Heart right ventricle (tissue), 16 donors: Measurements from ENCODE around the gene CALY. TPM values are rescaled to one million over a fixed set of nuclear protein-coding genes. Genes with fewer than 3 reads are reported as not detected.
"Not testable (repeated sequence)": the region's sequence is repeated elsewhere in the genome, so short reads cannot be mapped to it uniquely, and the experiment has no call there.

ENCODE experiments used
- ATAC-seq, 8 donors: fragments of 200-7000 bp; cut with Tn5 transposase; one replicate each; pipeline ENCODE4 v1.9.1; 2020; ENCODE audit warnings: mild to moderate bottlenecking in 8 of 8, moderate library complexity in 8 of 8, moderate number of reproducible peaks in 1 of 8
- DNase-seq, 2 donors: peaks; one replicate each; pipeline ENCODE4 v3.0.0-alpha.2; 2020
- H3K27ac ChIP-seq, 10 donors: fragments of 200-600 bp; sonication (generic) in 2 of 10; one replicate each; pipeline versions ENCODE4 v1.5.0 to v1.8.0; 2020 to 2022; ENCODE audit warnings: mild to moderate bottlenecking in 3 of 10
- H3K27me3 ChIP-seq, 7 donors: fragments of 200-600 bp; one replicate each; pipeline ENCODE4 v1.8.0; 2021 to 2022; ENCODE audit warnings: mild to moderate bottlenecking in 2 of 7
- H3K36me3 ChIP-seq, 9 donors: fragments of 200-600 bp; sonication (generic) in 1 of 9; one replicate each; pipeline versions ENCODE4 v1.5.0 to v1.8.0; 2020 to 2022; ENCODE audit warnings: mild to moderate bottlenecking in 2 of 9
- H3K4me1 ChIP-seq, 9 donors: fragments of 200-600 bp; sonication (generic) in 1 of 9; one replicate each; pipeline versions ENCODE4 v1.5.0 to v1.8.0; 2020 to 2022; ENCODE audit warnings: mild to moderate bottlenecking in 4 of 9
- H3K4me3 ChIP-seq, 10 donors: fragments of 200-600 bp; sonication (generic) in 2 of 10; one replicate each; pipeline versions ENCODE4 v1.5.0 to v1.8.0; 2020 to 2022; ENCODE audit warnings: mild to moderate bottlenecking in 7 of 10, moderate library complexity in 2 of 10
- H3K9me3 ChIP-seq, 11 donors: fragments of 200-600 bp in 10 of 11; sonication (generic) in 2 of 11; one replicate each; pipeline versions ENCODE4 v1.5.0 to v1.8.0; 2013 to 2022; ENCODE audit warnings: mild to moderate bottlenecking in 2 of 11, control low read depth in 1 of 11, moderate library complexity in 1 of 11
- WGBS, 2 donors: extraction: QIAGEN DNeasy Blood & Tissue Kit; methylation state at CpG; one replicate each; pipeline ENCODE4 v1.1.7; 2013; ENCODE audit warnings: inconsistent platforms in 1 of 2; 5-methylcytosine and 5-hydroxymethylcytosine counted together
- intact Hi-C, 10 donors: fragments of 100-400 bp; cut with DNase I; formaldehyde crosslinking; loops; one replicate each; pipeline versions ENCODE4 v1.11.1 to v1.14.2; 2022
- polyA plus RNA-seq, 2 donors: library from polyadenylated mRNA; stranded (reverse); fragments of 200-250 nt; gene quantifications; one replicate each; pipeline ENCODE4 v1.2.3, GENCODE V29; 2013
- total RNA-seq, 10 donors: library from RNA; stranded (reverse); fragmentation: NEBNext Ultra II Directional in 3 of 10; extraction: Animal tissue kit (Norgen Biotek cat#: 25700) in 3 of 10; gene quantifications; one replicate each; pipeline versions ENCODE4 v1.2.1 to v1.2.4, GENCODE V29; 2021 to 2023
- TF ChIP-seq, protein P1 (sequence below), 9 donors: fragments of 200-600 bp; sonication (generic) in 2 of 9; IDR thresholded peaks; one replicate each; pipeline versions ENCODE4 v1.5.0 to v1.8.0; 2021 to 2022; ENCODE audit warnings: antibody characterized with exemption in 9 of 9, mild to moderate bottlenecking in 5 of 9, moderate library complexity in 1 of 9
- donor health status: Arrhythmogenic right ventricular cardiomyopathy.
- donor health status: ischemic (EF 13 %, LVEDD 7.1; RV severe dilation, severe dysfunction).
- donor health status: healthy with polysubstance abuse.
- donor health status: DM: no; HTN: yes; CAD: no.
- donor health status: DM: no; HTN: no; CAD: no.
- donor health status: ischemic (EF 25% LVEDD 6.9; RV normal size, moderate dysfunction).
- donor health status: ischemic (EF 25% LVEDD 5.7; RV mildly dilated, moderate dysfunction).
- donor health status: healthy.
- donor health status: DM: yes; HTN: yes; CAD: no.
- donor health status: Ischemic cardiomyopathy.
- donor health status: ischemic (EF 35%, LVEDD 5.7; RV mildly dilated, moderate dysfunction).
- donor health status: nonischemic (EF 11% LVEDD 7.7; RV severe dilation, severe dysfunction).
- donor health status: DM: yes; HTN: yes; CAD: no.
- donor health status: PGD.
- donor health status: ischemic (EF 29% LVEDD 5.4; RV normal size, mild dysfunction).
- donor health status: nonischemic (EF 23%, LVEDD 6.1; RV moderate dilation, normal function).

The CALY gene
- total and polyA plus RNA-seq, 12 donors = 0.09 to 0.77 TPM; not detected in 10

DNA sequence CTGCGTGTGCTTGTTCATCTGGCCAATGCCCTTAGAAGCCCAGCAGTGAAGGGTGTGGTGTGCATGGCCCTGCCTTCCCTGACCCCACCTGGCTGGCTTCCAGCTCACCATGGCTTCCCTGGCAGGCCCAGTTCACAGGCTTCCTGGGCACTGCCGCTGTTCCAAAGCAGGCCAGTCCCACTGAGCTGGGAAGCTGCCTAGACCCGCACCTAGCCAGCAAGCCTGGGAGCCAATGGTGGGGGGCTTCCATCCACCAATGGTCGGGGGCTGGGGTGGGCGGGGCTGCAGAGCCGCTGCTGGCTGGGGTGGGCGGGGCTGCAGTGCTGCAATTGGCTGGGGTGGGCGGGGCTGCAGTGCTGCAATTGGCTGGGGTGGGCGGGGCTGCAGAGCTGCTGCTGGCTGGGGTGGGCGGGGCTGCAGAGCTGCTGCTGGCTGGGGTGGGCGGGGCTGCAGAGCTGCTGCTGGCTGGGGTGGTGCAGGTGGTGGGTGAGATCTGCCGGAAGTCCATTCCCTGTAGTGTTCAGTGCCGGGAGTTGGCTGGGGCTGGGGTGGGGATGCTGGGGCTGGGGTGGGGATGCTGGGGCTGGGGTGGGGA lies 12.4 kb downstream of the CALY start:
- DNase-seq (peak; percentile 44 to 61), ATAC-seq (peak; percentile 45 to 77 (median 62))
- H3K4me1 ChIP-seq = peaks cover 5 to 16% (median 13%) of the 10 kb centered on the region in 9 donors
- H3K4me3 ChIP-seq = peak overlapping the region in 1 of 10 donors; percentile 25
- TF ChIP-seq, protein P1, sequence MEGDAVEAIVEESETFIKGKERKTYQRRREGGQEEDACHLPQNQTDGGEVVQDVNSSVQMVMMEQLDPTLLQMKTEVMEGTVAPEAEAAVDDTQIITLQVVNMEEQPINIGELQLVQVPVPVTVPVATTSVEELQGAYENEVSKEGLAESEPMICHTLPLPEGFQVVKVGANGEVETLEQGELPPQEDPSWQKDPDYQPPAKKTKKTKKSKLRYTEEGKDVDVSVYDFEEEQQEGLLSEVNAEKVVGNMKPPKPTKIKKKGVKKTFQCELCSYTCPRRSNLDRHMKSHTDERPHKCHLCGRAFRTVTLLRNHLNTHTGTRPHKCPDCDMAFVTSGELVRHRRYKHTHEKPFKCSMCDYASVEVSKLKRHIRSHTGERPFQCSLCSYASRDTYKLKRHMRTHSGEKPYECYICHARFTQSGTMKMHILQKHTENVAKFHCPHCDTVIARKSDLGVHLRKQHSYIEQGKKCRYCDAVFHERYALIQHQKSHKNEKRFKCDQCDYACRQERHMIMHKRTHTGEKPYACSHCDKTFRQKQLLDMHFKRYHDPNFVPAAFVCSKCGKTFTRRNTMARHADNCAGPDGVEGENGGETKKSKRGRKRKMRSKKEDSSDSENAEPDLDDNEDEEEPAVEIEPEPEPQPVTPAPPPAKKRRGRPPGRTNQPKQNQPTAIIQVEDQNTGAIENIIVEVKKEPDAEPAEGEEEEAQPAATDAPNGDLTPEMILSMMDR (IDR thresholded peaks at IDR 0.05) = no peak
- no peak overlapping the region for H3K27ac ChIP-seq
- H3K27me3 ChIP-seq = peaks cover 25 to 66% (median 55%) of the 10 kb centered on the region in 7 donors
- no peaks in the 10 kb centered on the region for H3K36me3 ChIP-seq
- intact Hi-C loops = loop anchor here in 6 of 10 donors (10.0 kb wide), 2 partner anchors 191 to 201 kb away; partner anchors contain the start of gene CYP2E1 (in 5 of the 6)
- WGBS, 2 donors = 5 to 6% methylated on average over 11 to 13 of the region's 13 CpGs
- peaks cover 0 to 5% (median 0%) of the 10 kb centered on the region in 11 donors for H3K9me3 ChIP-seq

- ATAC-seq, H3K36me3 ChIP-seq, DNase-seq, H3K9me3 ChIP-seq, H3K27ac ChIP-seq, H3K4me3 ChIP-seq: not testable (repeated sequence)
- WGBS, 2 donors = 74 to 77% methylated on average over 11 to 12 of the region's 14 CpGs
- intact Hi-C loops = loop anchor here in 6 of 10 donors (10.0 kb wide), 2 partner anchors 193 to 203 kb away; partner anchors contain the start of gene CYP2E1 (in 5 of the 6)
- H3K27me3 ChIP-seq = peaks cover 12 to 51% (median 42%) of the 10 kb centered on the region in 7 donors
- H3K4me1 ChIP-seq = peaks cover 5 to 23% (median 19%) of the 10 kb centered on the region in 9 donors
These were observed 14.5 kb downstream of the CALY start for GRCh38 chr10:133322064-133322709.

- ATAC-seq, H3K27ac ChIP-seq, H3K9me3 ChIP-seq, DNase-seq, H3K4me3 ChIP-seq, H3K36me3 ChIP-seq: not testable (repeated sequence)
- 95 to 97% methylated on average over 6 of the region's 6 CpGs for WGBS, 2 donors
- intact Hi-C loops = loop anchor here in 6 of 10 donors (10.0 kb wide), 2 partner anchors 194 to 204 kb away; partner anchors contain the start of gene CYP2E1 (in 5 of the 6)
- Histone ChIP-seq H3K27me3 (peaks cover 8 to 39% (median 30%) of the 10 kb centered on the region in 7 donors), H3K4me1 (peaks cover 2 to 20% (median 15%) of the 10 kb centered on the region in 9 donors)
These were observed 15.8 kb downstream of the CALY start for GRCh38 chr10:133320852-133321422.

DNA sequence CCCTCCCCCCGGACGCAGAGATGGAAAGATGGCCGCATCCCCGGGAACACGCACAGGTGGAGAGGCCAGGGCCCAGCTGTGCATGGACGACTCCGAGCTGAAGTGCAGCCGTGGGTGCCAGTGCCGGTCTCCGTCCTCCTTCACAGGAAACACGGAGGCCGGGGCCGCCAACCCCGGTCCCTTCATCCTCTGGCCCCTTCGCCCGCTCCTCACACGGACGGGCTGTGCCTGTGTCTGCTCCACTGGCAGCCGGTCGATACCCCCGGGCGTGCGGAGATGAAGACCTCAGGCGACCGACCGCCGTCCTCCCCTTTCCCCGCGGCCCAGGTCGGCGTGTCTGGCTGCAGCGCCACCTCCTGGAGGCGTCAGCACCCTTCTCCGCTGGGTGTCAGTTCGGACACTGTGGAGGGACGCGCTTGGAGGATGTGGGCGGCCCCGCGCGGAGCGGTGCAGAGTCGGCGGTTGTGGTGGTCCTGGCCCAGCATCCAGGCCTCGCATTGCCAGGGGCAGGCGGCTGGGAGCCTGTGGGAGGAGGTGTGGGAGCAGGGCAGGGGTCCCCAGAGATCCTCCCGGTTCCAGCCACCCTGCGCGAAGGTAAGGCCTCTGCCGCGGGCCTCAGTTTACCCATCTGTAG lies 18.1 kb downstream of the CALY start:
- ATAC-seq = peak; percentile 84 to 92 (median 86)
- H3K36me3 ChIP-seq = no peaks in the 10 kb centered on the region
- H3K27me3 ChIP-seq = peaks cover 0 to 25% (median 15%) of the 10 kb centered on the region in 7 donors
- 7 to 8% methylated on average over 51 of the region's 51 CpGs for WGBS, 2 donors
- intact Hi-C loops = loop anchor here in 1 of 10 donors (10.0 kb wide), 1 partner anchor 174 kb away; no protein-coding TSS in a partner anchor
- peaks cover 0 to 10% (median 6%) of the 10 kb centered on the region in 9 donors for H3K4me1 ChIP-seq
- H3K27ac ChIP-seq = no peak overlapping the region
- peak overlapping the region in 8 of 10 donors; percentile 8 to 47 (median 38) for H3K4me3 ChIP-seq
- H3K9me3 ChIP-seq = peaks cover 0 to 5% (median 0%) of the 10 kb centered on the region in 11 donors
- DNase-seq = peak in 1 of 2 donors; percentile 63
- TF ChIP-seq, protein P1 (IDR thresholded peaks at IDR 0.05) = peak; percentile 18 to 85 (median 66)
